ENCODE results near the gene FAM110C.
A peak's percentile ranks its signal among the peaks of the same experiment; 100 is the strongest.
"Not testable (repeated sequence)": the region's sequence is repeated elsewhere in the genome, so short reads cannot be mapped to it uniquely, and the experiment has no call there.

The FAM110C gene

GRCh38 chr2:42788-43187, 3.5 kb downstream of the FAM110C start:
- no peak for DNase-seq

- DNase-seq: no peak
Observed at GRCh38 chr2:40465-40864, 5.8 kb downstream of the FAM110C start.

GRCh38 chr2:38155-38554, 8.2 kb downstream of the FAM110C start:
- no peak for DNase-seq

- no peak for DNase-seq
Observed at GRCh38 chr2:36318-36717, 10.0 kb downstream of the FAM110C start.

- DNase-seq: peak; percentile 87 to 96
Observed at GRCh38 chr2:35852-36251, 10.5 kb downstream of the FAM110C start.

GRCh38 chr2:33620-34019, 12.7 kb downstream of the FAM110C start:
- no peak for DNase-seq

GRCh38 chr2:32068-32467, 14.2 kb downstream of the FAM110C start:
- no peak for DNase-seq

GRCh38 chr2:29253-29652, 17.1 kb downstream of the FAM110C start:
- DNase-seq: no peak

GRCh38 chr2:28406-28975, 17.8 kb downstream of the FAM110C start:
- no peak for DNase-seq

GRCh38 chr2:26891-27290, 19.4 kb downstream of the FAM110C start:
- no peak for DNase-seq

GRCh38 chr2:25543-25942, 20.8 kb downstream of the FAM110C start:
- no peak for DNase-seq

- DNase-seq: not testable (repeated sequence)
Observed at GRCh38 chr2:24591-24990, 21.7 kb downstream of the FAM110C start.

GRCh38 chr2:24107-24506, 22.2 kb downstream of the FAM110C start:
- no peak for DNase-seq

GRCh38 chr2:23283-23682, 23.0 kb downstream of the FAM110C start:
- no peak for DNase-seq

- not testable (repeated sequence) for DNase-seq
Observed at GRCh38 chr2:22244-22643, 24.1 kb downstream of the FAM110C start.

- not testable (repeated sequence) for DNase-seq
Observed at GRCh38 chr2:20259-20658, 26.0 kb downstream of the FAM110C start.

- no peak for DNase-seq
Observed at GRCh38 chr2:19505-19904, 26.8 kb downstream of the FAM110C start.

- DNase-seq: no peak
Observed at GRCh38 chr2:18402-19271, 27.7 kb downstream of the FAM110C start.

- not testable (repeated sequence) for DNase-seq
Observed at GRCh38 chr2:15916-16315, 30.4 kb downstream of the FAM110C start.

GRCh38 chr2:11248-11941, 34.9 kb downstream of the FAM110C start:
- DNase-seq: no peak

GRCh38 chr2:10222-10875, 36.0 kb downstream of the FAM110C start:
- no peak for DNase-seq
